Measurements from ENCODE around the gene TMEM106C.
A peak's percentile ranks its signal among the peaks of the same experiment; 100 is the strongest.

The TMEM106C gene

GRCh38 chr12:47963340-47964040, at the start of gene TMEM106C:
TMEM106C (plus strand) TSS chr12:47963596; CDS start chr12:47964237, 641 bp downstream.
- DNase-seq (ENCODE audit: low read depth in 2 of 2), result peak; percentile 85 to 90

- DNase-seq (ENCODE audit: low read depth in 2 of 2), result no peak
Observed at GRCh38 chr12:47920913-47921312, 42.5 kb upstream of the TMEM106C start.

- DNase-seq (ENCODE audit: low read depth in 2 of 2), result no peak
Observed at GRCh38 chr12:47921907-47922306, 41.5 kb upstream of the TMEM106C start.

GRCh38 chr12:47927346-47927745, 36.0 kb upstream of the TMEM106C start:
- DNase-seq (ENCODE audit: low read depth in 2 of 2), result no peak

GRCh38 chr12:47930634-47931033, 32.8 kb upstream of the TMEM106C start:
- DNase-seq (ENCODE audit: low read depth in 2 of 2), result no peak

- DNase-seq (ENCODE audit: low read depth in 2 of 2), result no peak
Observed at GRCh38 chr12:47931187-47931586, 32.2 kb upstream of the TMEM106C start.

- DNase-seq (ENCODE audit: low read depth in 2 of 2), result no peak
Observed at GRCh38 chr12:47935184-47935583, 28.2 kb upstream of the TMEM106C start.

GRCh38 chr12:47938093-47938492, 25.3 kb upstream of the TMEM106C start:
- DNase-seq (ENCODE audit: low read depth in 2 of 2), result no peak

GRCh38 chr12:47938594-47938993, 24.8 kb upstream of the TMEM106C start:
- no peak for DNase-seq (ENCODE audit: low read depth in 2 of 2)

- no peak for DNase-seq (ENCODE audit: low read depth in 2 of 2)
Observed at GRCh38 chr12:47939009-47939601, 24.3 kb upstream of the TMEM106C start.

GRCh38 chr12:47940773-47941474, 22.5 kb upstream of the TMEM106C start:
- DNase-seq (ENCODE audit: low read depth in 2 of 2), result no peak

- no peak for DNase-seq (ENCODE audit: low read depth in 2 of 2)
Observed at GRCh38 chr12:47941475-47941780, 22.0 kb upstream of the TMEM106C start.

GRCh38 chr12:47941871-47942613, 21.4 kb upstream of the TMEM106C start:
- peak; percentile 27 to 44 for DNase-seq (ENCODE audit: low read depth in 2 of 2)

GRCh38 chr12:47942614-47943225, 20.7 kb upstream of the TMEM106C start:
- no peak for DNase-seq (ENCODE audit: low read depth in 2 of 2)

- no peak for DNase-seq (ENCODE audit: low read depth in 2 of 2)
Observed at GRCh38 chr12:47943623-47944340, 19.6 kb upstream of the TMEM106C start.

- DNase-seq (ENCODE audit: low read depth in 2 of 2), result no peak
Observed at GRCh38 chr12:47944685-47945340, 18.6 kb upstream of the TMEM106C start.

- DNase-seq (ENCODE audit: low read depth in 2 of 2), result no peak
Observed at GRCh38 chr12:47945341-47945728, 18.1 kb upstream of the TMEM106C start.

- no peak for DNase-seq (ENCODE audit: low read depth in 2 of 2)
Observed at GRCh38 chr12:47946413-47947323, 16.7 kb upstream of the TMEM106C start.

GRCh38 chr12:47947341-47947740, 16.1 kb upstream of the TMEM106C start:
- no peak for DNase-seq (ENCODE audit: low read depth in 2 of 2)

Data from stimulated activated CD8-positive, alpha-beta memory T cell treated with anti-CD3 and anti-CD28 coated beads, Interleukin-2, amount 100 ng/mL, for 48 hours (primary cell).